Stomach (tissue), 4 donors: ENCODE measurements around the gene RTN3.

ENCODE experiments used
- EP300 ChIP-seq: sonication (generic); formaldehyde crosslinking; IDR thresholded peaks from one replicate; pipeline ENCODE4 v1.6.1; 2017; ENCODE audit warnings: antibody characterized with exemption
- POLR2A ChIP-seq, 4 donors: fragments of 450-650 bp; IDR thresholded peaks; one replicate each; pipeline ENCODE4 v1.6.1; 2016; ENCODE audit warnings: antibody characterized with exemption in 4 of 4, control low read depth in 2 of 4, mild to moderate bottlenecking in 1 of 4, moderate library complexity in 1 of 4
- POLR2AphosphoS5 ChIP-seq, 3 donors: sonication (generic); formaldehyde crosslinking; IDR thresholded peaks; one replicate each; pipeline ENCODE4 v1.6.1; 2016; ENCODE audit warnings: antibody characterized with exemption in 3 of 3
- TF ChIP-seq, protein P1 (sequence below), 7 experiments: fragments of 450-650 bp in 4 of 7; fragments of 200-600 bp in 3 of 7; sonication (generic) in 3 of 7; IDR thresholded peaks; one replicate each; pipeline ENCODE4 v1.5.1; 2016 to 2019; ENCODE audit warnings: antibody characterized with exemption in 7 of 7, control low read depth in 2 of 7, mild to moderate bottlenecking in 1 of 7

DNA sequence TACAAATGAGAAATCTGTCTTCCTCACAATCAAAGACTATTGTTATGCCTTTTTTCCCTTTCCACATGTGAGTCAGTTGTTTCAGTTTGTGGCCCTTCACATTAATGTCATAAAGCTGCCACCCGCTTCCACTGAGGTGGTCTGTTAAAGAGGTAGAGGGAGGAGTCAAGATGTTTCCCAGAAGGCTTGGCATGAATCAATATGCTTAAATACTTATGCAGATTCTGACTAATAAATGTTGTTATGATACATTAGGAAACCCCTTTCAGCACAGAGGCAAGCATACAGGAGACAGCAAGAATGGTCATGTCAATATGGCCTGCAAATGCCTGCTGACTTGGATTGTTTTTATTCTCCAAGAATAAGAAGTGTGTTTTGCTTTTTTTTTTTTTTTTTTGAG lies 6.5 kb downstream of the RTN3 start:
- TF ChIP-seq POLR2AphosphoS5 (IDR thresholded peaks at IDR 0.05) (no peak), POLR2A (IDR thresholded peaks at IDR 0.05) (no peak), EP300 (no peak)
- TF ChIP-seq, protein P1, sequence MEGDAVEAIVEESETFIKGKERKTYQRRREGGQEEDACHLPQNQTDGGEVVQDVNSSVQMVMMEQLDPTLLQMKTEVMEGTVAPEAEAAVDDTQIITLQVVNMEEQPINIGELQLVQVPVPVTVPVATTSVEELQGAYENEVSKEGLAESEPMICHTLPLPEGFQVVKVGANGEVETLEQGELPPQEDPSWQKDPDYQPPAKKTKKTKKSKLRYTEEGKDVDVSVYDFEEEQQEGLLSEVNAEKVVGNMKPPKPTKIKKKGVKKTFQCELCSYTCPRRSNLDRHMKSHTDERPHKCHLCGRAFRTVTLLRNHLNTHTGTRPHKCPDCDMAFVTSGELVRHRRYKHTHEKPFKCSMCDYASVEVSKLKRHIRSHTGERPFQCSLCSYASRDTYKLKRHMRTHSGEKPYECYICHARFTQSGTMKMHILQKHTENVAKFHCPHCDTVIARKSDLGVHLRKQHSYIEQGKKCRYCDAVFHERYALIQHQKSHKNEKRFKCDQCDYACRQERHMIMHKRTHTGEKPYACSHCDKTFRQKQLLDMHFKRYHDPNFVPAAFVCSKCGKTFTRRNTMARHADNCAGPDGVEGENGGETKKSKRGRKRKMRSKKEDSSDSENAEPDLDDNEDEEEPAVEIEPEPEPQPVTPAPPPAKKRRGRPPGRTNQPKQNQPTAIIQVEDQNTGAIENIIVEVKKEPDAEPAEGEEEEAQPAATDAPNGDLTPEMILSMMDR (IDR thresholded peaks at IDR 0.05), result no peak
